Measurements from ENCODE around the gene C19orf25. TPM values are rescaled to one million over a fixed set of nuclear protein-coding genes. Genes with fewer than 3 reads are reported as not detected.
"Not testable (repeated sequence)": the region's sequence is repeated elsewhere in the genome, so short reads cannot be mapped to it uniquely, and the experiment has no call there.

C19orf25 gene
- total RNA-seq, 1 donor: 37.7 TPM

DNA sequence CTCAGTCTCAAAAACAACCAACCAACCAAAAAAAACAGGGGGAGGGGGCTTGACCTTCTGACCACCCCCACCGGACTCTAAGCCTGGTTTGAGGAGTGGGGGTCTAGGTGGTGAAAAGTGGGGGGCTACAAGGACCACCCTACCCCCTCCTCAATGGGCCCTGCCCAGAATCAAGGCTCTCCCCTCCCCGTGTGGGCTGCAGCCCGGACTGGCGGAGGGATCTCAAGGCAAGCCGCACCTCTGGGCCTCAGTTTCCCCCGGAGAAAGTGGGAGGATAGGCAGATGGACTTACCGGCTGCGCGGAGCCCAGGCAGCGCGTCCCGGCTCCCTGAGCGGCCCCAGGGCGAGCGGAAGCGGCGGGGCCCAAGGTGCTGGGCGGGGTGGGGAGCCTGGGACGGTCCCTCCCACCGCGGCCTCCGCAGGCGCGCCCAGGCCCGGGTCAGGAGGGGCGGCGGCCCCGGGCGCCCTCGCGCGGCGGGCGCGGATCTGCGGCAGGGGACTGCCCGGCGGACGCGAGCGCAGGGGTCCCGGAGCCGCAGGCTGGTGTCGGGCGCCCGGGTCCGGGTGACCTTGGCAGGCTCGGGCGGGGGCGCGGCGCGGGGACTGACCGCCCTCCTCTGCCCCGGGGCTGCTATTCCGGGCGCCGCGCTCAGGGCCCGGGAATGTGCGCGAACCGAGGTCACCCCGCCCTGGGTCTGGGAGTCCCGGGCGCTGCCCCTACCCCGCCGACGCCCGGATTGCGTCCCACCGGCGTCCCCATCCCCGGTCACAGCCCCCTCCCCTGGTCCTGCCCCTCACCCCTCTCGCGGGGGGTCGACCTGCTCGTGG, 33.9 kb upstream of the C19orf25 start, which contains the start of gene ADAMTSL5:
ADAMTSL5 (minus strand) TSS at position 349 of the 828 bp plus-strand sequence. CDS start 2,076 bp downstream, outside the sequence.
- DNase-seq (ENCODE audit: low read depth in 2 of 3, low spot score in 2 of 3): no peak

GRCh38 chr19:1511318-1512317, 32.6 kb upstream of the C19orf25 start:
- DNase-seq (ENCODE audit: low read depth in 2 of 3, low spot score in 2 of 3): no peak

DNA sequence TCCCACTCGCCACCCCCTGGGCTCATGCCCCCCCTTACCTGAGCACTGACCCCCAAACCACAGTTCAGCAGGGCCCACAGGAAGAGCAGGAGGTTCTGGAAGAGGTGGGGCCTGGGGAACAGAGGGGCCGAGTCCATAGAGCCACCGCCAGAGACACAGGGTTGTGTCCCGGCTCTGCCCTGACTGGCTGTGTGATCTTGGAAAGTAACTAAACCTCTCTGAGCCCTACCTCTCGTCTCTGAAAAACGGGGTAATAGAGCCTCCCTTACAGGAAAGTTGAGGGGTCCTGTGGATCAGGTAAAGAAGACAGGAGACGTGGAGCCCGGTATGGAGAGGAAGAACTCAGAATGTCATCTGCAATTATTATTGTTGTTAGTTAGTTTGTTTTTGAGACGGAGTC, 31.8 kb upstream of the C19orf25 start:
- no peak for DNase-seq (ENCODE audit: low read depth in 2 of 3, low spot score in 2 of 3)

GRCh38 chr19:1510442-1510806, 31.4 kb upstream of the C19orf25 start:
- DNase-seq (ENCODE audit: low read depth in 2 of 3, low spot score in 2 of 3): no peak

- no peak for DNase-seq (ENCODE audit: low read depth in 2 of 3, low spot score in 2 of 3)
Observed at GRCh38 chr19:1509602-1510441, 30.8 kb upstream of the C19orf25 start.

- DNase-seq (ENCODE audit: low read depth in 2 of 3, low spot score in 2 of 3): no peak
Observed at GRCh38 chr19:1508507-1508856, 29.5 kb upstream of the C19orf25 start.

DNA sequence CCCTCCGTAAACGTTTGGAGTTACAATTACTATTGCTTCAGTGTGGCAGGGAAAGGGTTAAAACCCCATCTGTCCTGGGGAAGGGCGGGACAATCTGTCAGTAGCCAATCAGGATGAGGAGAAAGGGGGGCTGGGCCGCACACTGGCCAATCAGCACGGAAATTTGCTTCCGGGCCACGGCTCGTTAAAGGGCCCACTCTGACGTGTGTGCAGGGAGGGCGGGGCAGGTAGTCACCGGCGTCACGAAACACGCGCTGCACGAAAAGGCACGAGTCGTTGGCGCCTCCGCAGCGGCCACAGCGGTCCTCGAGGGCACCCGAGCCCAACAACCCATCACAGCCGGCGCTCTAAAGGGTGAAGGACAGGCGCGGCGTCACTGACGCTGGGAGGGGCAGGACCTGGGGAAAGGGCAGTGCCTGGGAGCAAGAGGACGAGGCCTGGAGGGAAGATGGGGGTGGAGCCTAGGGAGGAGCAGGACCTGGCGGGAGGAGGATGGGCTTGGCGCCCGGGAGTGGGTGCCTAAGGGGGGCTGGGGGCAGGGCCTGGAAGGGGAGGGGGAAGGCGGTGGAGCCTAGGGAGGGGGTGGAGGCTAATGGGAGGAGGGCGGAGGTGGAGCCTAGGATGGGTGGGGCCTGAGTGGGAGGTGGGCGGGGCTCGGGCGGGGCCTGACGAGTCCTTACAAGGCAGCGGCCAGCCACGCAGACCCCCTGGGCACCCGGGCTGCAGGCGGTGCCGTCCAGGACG, 28.9 kb upstream of the C19orf25 start:
- DNase-seq (ENCODE audit: low read depth in 2 of 3, low spot score in 2 of 3): peak; percentile 83 to 97 (median 95)

DNA sequence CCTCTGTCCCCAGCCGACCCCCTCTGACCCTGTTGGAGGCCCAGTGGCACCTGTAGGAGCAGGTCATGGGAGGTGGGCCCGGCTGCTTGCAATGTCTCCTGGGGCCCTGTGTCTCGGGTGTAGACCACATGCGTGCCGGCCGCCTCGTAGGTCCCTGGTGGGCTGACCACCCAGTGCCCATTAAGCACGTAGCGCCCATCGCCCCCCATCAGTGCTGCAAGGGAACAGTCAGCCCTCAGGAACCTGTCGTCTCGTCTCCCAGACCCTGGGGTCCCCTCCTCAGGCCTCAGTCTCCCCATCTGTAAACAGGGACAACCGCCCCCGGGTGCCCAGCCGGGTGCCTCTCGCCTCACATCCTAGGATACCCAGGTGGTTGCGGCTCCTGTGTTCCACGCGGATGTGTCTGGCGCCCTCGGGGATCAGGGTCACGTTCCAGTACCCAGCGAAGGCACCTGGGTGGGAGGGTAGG, 28.2 kb upstream of the C19orf25 start:
- no peak for DNase-seq (ENCODE audit: low read depth in 2 of 3, low spot score in 2 of 3)

GRCh38 chr19:1505991-1506881, 27.2 kb upstream of the C19orf25 start:
- DNase-seq (ENCODE audit: low read depth in 2 of 3, low spot score in 2 of 3): no peak

DNA sequence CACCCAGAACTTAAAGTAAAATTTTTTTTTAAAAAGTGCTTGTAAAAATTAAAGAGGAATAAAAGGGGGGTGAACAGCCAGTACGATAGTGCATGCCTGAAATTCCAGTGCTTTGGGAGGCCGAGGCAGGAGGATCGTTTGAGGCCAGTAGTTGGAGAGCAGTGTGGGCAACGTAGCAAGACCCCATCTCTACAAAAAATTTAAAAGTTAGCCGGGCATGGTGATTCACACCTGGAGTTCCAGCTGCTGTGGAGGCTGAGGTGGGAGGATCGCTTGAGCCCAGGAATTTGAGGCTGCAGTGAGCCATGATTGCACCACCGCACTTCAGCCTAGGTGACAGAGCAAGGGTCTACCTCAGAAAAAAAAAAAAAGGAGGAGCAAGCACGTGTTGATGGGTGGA, 26.0 kb upstream of the C19orf25 start:
- DNase-seq (ENCODE audit: low read depth in 2 of 3, low spot score in 2 of 3): no peak

GRCh38 chr19:1503925-1504773, 25.1 kb upstream of the C19orf25 start:
- DNase-seq (ENCODE audit: low read depth in 2 of 3, low spot score in 2 of 3): no peak

DNA sequence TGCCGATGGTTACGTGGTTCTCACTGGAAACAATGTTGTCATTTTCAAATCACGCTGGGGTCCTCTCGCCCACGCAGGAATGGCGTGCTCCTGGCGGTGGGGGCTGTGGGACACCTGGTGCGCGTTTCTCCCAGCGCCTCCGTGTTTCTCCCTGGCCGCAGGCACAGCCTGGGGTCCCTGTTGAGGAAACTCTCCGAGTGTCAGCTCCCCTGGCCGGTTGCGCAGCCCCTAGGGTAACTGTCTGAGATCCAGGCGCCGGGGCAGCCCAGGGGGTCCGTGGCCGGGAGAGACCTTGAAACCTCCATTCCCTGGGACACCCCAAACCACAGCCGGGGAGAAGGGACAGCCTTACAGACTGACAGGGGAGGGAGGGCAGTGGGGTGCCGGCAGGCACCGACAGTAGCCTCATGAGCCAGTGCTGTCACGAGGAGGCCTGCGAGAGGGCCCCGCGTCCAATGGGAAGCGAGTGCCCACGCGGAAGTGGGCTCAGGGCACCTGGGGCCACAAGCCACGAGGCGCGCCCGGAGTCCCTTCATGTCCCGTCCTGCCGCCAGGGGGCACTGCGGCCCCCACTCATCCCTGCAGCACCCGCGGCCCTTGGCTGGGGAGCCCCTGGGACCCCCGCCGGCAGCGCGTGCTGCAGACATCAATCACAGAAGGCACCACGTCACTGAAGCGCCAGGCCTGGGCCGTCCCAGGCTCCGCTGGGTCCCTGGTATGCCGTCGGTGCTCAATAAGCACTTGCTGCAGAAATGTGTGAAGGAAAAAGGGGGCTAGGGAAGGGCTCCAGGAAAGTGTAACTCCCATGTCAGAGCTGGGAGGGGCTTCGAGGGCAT, 24.3 kb upstream of the C19orf25 start:
- peak in 2 of 3 donors; percentile 67 to 74 for DNase-seq (ENCODE audit: low read depth in 2 of 3, low spot score in 2 of 3)

GRCh38 chr19:1502433-1503088, 23.5 kb upstream of the C19orf25 start:
- no peak for DNase-seq (ENCODE audit: low read depth in 2 of 3, low spot score in 2 of 3)

- DNase-seq (ENCODE audit: low read depth in 2 of 3, low spot score in 2 of 3): no peak
Observed at GRCh38 chr19:1501200-1501595, 22.2 kb upstream of the C19orf25 start.

DNA sequence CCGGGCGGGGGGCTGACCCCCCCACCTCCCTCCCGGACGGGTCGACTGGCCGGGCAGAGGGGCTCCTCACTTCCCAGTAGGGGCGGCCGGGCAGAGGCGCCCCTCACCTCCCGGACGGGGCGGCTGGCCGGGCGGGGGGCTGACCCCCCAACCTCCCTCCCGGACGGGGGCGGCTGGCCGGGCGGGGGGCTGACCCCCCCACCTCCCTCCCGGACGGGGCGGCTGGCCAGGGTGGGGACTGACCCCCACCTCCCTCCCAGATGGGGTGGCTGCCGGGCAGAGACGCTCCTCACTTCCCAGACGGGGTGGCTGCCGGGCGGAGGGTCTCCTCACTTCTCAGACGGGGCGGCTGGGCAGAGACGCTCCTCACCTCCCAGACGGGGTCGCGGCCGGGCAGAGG, 20.2 kb upstream of the C19orf25 start:
- DNase-seq (ENCODE audit: low read depth in 2 of 3, low spot score in 2 of 3): not testable (repeated sequence)

DNA sequence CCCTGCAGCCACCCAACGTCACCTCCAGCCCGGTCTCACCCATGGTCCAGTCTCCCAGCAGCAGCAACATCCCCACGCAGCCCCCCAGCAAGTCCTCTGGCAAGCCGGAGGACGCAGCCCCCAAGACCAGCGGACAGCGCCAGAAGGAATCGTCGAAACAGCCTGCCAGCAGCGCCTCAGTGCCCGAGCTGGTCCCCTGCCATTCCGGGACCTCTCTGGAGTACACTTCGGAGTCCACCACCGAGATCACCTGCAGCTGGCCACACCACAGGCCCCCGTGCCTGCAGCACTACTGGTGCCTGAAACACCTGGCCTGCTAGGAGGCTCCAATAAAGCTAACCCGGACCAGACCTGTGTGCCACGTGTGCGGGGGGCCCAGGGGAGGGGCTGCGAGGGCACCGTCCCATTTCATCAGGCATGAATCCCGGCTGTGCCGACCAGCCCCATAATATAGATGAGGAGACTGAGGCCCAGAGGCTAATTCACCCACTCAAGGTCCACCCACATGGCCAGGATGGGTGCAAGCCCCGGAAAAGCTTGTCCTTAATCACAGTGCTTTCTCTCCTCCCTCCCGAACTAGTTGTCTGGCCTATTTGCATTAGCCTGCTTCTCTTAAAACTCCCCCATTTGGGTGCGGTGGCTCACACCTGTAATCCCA, 18.7 kb upstream of the C19orf25 start:
- no peak for DNase-seq (ENCODE audit: low read depth in 2 of 3, low spot score in 2 of 3)
